ENCODE measurements around the gene KCNK7.

The KCNK7 gene

DNA sequence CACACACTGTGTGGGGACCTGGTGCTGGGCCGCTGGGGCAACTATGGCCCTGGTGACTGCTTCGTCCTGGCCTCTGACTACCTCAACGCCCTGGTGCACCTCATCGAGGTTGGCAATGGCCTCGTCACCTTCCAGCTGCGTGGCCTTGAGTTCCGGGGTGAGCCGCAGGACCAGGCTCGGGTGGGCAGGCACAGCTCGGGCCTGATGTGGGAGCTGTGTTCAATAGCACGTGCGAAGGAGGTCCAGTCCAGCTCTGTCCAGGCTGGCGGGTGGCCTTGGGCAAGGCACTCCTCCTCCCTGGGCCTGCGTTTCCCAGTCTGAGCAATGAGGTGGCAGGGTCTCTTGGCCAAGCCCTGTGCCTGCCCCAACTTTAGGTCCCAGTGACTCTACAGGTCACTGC, 34.0 kb upstream of the KCNK7 start:
- H3K27ac ChIP-seq, result no peak overlapping the region
- TF ChIP-seq, protein P1, sequence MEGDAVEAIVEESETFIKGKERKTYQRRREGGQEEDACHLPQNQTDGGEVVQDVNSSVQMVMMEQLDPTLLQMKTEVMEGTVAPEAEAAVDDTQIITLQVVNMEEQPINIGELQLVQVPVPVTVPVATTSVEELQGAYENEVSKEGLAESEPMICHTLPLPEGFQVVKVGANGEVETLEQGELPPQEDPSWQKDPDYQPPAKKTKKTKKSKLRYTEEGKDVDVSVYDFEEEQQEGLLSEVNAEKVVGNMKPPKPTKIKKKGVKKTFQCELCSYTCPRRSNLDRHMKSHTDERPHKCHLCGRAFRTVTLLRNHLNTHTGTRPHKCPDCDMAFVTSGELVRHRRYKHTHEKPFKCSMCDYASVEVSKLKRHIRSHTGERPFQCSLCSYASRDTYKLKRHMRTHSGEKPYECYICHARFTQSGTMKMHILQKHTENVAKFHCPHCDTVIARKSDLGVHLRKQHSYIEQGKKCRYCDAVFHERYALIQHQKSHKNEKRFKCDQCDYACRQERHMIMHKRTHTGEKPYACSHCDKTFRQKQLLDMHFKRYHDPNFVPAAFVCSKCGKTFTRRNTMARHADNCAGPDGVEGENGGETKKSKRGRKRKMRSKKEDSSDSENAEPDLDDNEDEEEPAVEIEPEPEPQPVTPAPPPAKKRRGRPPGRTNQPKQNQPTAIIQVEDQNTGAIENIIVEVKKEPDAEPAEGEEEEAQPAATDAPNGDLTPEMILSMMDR (conservative IDR thresholded peaks at IDR 0.05; ENCODE audit: low read depth, low read length), result no peak
- no peaks in the 10 kb centered on the region for H4K20me1 ChIP-seq (ENCODE audit: insufficient read depth)
- H3K4me3 ChIP-seq (IDR thresholded peaks at IDR 0.05; ENCODE audit: insufficient read depth, low read depth, low read length), result no peak overlapping the region
- no peaks in the 10 kb centered on the region for H3K27me3 ChIP-seq (ENCODE audit: insufficient read depth, low read depth)
- H3K36me3 ChIP-seq (ENCODE audit: insufficient read depth), result no peaks in the 10 kb centered on the region; the same call in 1 of the 2 replicates
- H2AFZ ChIP-seq (ENCODE audit: low read depth), result no peak overlapping the region
- no peak overlapping the region for H3K4me2 ChIP-seq
- no peaks in the 10 kb centered on the region for H3K79me2 ChIP-seq (ENCODE audit: insufficient read depth, low read depth)
- no peaks in the 10 kb centered on the region for H3K4me1 ChIP-seq (ENCODE audit: low read depth, poor library complexity, severe bottlenecking)
- H3K9ac ChIP-seq, result no peak overlapping the region

DNA sequence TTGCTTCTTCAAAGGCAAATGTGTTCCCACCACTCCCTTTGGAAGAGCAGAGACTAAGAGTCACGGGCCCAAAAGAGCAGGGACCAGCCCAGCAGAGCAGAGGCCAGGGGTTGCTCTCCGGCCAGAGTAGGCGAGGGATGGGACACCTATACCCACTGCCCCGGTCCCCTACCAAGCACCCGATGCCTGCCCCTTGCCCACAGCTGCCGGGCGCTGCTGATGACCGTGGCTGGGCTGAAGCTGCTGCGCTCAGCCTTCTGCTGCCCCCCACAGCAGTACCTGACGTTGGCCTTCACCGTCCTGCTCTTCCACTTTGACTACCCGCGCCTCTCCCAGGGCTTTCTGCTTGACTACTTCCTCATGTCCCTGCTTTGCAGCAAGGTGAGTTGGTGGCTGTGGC, 31.6 kb upstream of the KCNK7 start:
- Histone ChIP-seq H3K4me1 (ENCODE audit: low read depth, poor library complexity, severe bottlenecking) (no peaks in the 10 kb centered on the region), H3K36me3 (ENCODE audit: insufficient read depth) (no peaks in the 10 kb centered on the region), H3K4me2 (no peak overlapping the region), H2AFZ (ENCODE audit: low read depth) (no peak overlapping the region), H4K20me1 (ENCODE audit: insufficient read depth) (no peaks in the 10 kb centered on the region), H3K9ac (no peak overlapping the region), H3K4me3 (IDR thresholded peaks at IDR 0.05; ENCODE audit: insufficient read depth, low read depth, low read length) (no peak overlapping the region), H3K27ac (no peak overlapping the region), H3K79me2 (ENCODE audit: insufficient read depth, low read depth) (no peaks in the 10 kb centered on the region), H3K27me3 (ENCODE audit: insufficient read depth, low read depth) (no peaks in the 10 kb centered on the region)
- TF ChIP-seq, protein P1 (conservative IDR thresholded peaks at IDR 0.05; ENCODE audit: low read depth, low read length), result no peak

DNA sequence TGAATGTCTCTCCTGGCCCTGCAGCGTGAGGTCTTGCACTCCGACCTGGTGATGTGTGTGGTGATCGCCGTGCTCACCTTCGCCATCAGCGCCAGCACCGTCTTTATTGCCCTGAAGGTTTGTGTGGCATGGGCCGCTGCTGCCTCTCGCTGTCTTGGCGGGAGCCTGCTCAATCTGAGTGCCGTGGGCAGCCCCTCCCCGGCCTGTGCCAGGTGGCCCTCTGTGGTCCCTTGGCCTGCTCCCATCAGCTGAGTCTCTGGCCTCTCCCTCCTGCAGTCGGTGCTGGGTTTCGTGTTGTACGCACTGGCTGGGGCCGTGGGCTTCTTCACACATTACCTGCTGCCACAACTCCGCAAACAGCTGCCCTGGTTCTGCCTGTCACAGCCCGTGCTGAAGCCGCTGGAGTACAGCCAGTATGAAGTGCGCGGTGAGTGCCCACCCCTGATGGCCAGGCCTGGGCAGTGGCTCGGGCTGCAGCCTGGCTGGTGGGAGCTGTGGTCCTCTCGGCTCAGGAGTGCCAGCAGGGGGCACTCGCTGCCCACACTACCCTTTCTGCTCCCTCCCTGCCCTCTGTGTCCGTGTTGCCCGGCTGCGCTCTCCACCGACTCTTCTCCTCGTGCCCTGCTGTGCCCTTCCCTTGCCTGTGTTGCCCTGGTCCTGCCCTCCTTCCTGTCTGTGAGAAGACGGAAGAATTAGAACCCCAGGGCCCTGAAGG, 30.2 kb upstream of the KCNK7 start:
- Histone ChIP-seq H4K20me1 (ENCODE audit: insufficient read depth) (no peaks in the 10 kb centered on the region), H3K36me3 (ENCODE audit: insufficient read depth) (no peaks in the 10 kb centered on the region), H3K79me2 (ENCODE audit: insufficient read depth, low read depth) (no peaks in the 10 kb centered on the region), H2AFZ (ENCODE audit: low read depth) (no peak overlapping the region), H3K4me1 (ENCODE audit: low read depth, poor library complexity, severe bottlenecking) (no peaks in the 10 kb centered on the region), H3K9ac (no peak overlapping the region), H3K4me3 (IDR thresholded peaks at IDR 0.05; ENCODE audit: insufficient read depth, low read depth, low read length) (no peak overlapping the region), H3K27ac (no peak overlapping the region), H3K27me3 (ENCODE audit: insufficient read depth, low read depth) (no peaks in the 10 kb centered on the region), H3K4me2 (no peak overlapping the region)
- TF ChIP-seq, protein P1 (conservative IDR thresholded peaks at IDR 0.05; ENCODE audit: low read depth, low read length), result 0 out of 2 replicates have a peak, but pooled peaks have one; percentile 25

DNA sequence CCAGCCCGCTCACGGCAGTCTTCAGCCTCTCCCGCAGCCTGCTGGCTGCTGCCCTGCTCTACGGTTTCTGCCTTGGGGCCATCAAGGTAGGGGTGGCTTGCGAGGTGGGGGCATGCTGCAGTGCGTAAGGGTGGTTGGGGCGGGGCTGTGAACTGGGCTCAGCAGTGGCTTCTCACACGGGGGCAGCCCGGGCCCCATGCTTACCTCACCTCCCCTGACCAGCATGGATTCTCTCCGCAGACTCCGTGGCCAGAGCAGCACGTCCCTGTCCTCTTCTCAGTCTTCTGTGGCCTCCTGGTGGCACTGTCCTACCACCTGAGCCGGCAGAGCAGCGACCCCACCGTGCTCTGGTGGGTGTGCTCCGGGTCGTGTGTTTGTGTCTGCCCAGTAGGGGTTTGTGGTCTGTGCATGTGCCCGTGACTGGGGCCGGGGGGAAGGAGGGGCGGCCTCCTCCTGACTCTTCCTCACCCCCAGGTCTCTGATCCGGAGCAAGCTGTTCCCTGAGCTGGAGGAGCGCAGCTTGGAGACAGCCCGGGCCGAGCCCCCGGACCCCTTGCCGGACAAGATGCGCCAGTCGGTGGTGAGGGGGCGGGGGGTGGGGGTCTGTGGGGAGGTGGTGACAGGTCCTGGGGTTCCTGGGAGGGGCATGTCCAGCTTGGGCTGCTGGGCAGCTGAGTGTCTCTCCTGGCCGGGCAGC, 29.5 kb upstream of the KCNK7 start:
- H3K27ac ChIP-seq, result no peak overlapping the region
- no peak overlapping the region for H3K4me3 ChIP-seq (IDR thresholded peaks at IDR 0.05; ENCODE audit: insufficient read depth, low read depth, low read length)
- no peaks in the 10 kb centered on the region for H3K79me2 ChIP-seq (ENCODE audit: insufficient read depth, low read depth)
- no peaks in the 10 kb centered on the region for H4K20me1 ChIP-seq (ENCODE audit: insufficient read depth)
- TF ChIP-seq, protein P1 (conservative IDR thresholded peaks at IDR 0.05; ENCODE audit: low read depth, low read length), result no peak
- H3K4me2 ChIP-seq, result no peak overlapping the region
- H3K4me1 ChIP-seq (ENCODE audit: low read depth, poor library complexity, severe bottlenecking), result no peaks in the 10 kb centered on the region
- no peaks in the 10 kb centered on the region for H3K27me3 ChIP-seq (ENCODE audit: insufficient read depth, low read depth)
- no peak overlapping the region for H2AFZ ChIP-seq (ENCODE audit: low read depth)
- H3K36me3 ChIP-seq (ENCODE audit: insufficient read depth), result no peaks in the 10 kb centered on the region
- no peak overlapping the region for H3K9ac ChIP-seq
